Astrocyte (in vitro differentiated cells and primary cell): ENCODE results near the gene SMARCA2.

ENCODE experiments used
- EZH2 ChIP-seq: IDR thresholded peaks from 2 replicates; pipeline ENCODE4 v1.6.1; 2012; ENCODE audit warnings: mild to moderate bottlenecking, low read length, inconsistent platforms; ENCODE audit not compliant: insufficient read depth
- TF ChIP-seq, protein P1 (sequence below): IDR thresholded peaks from 2 replicates; pipeline ENCODE4 v1.5.1; 2011; ENCODE audit warnings: low read depth, mild to moderate bottlenecking, inconsistent platforms, low read length, moderate library complexity; ENCODE audit not compliant: insufficient read depth

DNA sequence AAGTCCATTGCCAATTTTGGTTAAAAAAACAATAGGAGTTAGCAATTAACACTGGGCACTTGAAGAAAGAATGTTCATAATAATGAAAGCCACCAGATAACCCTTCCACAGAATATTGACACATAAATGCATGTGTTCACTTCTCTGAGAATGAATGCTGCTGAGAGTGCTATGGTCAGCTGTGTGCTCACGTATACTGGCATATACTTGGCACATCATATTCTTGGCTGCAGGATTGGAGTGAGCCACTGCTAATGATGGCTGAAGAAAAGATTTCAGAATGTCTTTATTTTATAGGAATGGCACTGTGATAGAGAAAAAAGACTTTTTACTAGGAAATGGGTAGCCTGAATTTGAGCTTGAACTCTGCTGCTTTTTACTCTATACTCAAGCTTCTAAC is 46.0 kb upstream of the SMARCA2 start:
- TF ChIP-seq, protein P1, sequence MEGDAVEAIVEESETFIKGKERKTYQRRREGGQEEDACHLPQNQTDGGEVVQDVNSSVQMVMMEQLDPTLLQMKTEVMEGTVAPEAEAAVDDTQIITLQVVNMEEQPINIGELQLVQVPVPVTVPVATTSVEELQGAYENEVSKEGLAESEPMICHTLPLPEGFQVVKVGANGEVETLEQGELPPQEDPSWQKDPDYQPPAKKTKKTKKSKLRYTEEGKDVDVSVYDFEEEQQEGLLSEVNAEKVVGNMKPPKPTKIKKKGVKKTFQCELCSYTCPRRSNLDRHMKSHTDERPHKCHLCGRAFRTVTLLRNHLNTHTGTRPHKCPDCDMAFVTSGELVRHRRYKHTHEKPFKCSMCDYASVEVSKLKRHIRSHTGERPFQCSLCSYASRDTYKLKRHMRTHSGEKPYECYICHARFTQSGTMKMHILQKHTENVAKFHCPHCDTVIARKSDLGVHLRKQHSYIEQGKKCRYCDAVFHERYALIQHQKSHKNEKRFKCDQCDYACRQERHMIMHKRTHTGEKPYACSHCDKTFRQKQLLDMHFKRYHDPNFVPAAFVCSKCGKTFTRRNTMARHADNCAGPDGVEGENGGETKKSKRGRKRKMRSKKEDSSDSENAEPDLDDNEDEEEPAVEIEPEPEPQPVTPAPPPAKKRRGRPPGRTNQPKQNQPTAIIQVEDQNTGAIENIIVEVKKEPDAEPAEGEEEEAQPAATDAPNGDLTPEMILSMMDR, result no peak
- no peak for TF ChIP-seq EZH2
